HCEC 1CT (cell line): ENCODE measurements around the gene CPT1B.
"Not testable (repeated sequence)": the region's sequence is repeated elsewhere in the genome, so short reads cannot be mapped to it uniquely, and the experiment has no call there.

ENCODE experiments used
- DNase-seq: peaks from one replicate; pipeline ENCODE4 v3.0.0-alpha.2; 2017

The CPT1B gene

DNA sequence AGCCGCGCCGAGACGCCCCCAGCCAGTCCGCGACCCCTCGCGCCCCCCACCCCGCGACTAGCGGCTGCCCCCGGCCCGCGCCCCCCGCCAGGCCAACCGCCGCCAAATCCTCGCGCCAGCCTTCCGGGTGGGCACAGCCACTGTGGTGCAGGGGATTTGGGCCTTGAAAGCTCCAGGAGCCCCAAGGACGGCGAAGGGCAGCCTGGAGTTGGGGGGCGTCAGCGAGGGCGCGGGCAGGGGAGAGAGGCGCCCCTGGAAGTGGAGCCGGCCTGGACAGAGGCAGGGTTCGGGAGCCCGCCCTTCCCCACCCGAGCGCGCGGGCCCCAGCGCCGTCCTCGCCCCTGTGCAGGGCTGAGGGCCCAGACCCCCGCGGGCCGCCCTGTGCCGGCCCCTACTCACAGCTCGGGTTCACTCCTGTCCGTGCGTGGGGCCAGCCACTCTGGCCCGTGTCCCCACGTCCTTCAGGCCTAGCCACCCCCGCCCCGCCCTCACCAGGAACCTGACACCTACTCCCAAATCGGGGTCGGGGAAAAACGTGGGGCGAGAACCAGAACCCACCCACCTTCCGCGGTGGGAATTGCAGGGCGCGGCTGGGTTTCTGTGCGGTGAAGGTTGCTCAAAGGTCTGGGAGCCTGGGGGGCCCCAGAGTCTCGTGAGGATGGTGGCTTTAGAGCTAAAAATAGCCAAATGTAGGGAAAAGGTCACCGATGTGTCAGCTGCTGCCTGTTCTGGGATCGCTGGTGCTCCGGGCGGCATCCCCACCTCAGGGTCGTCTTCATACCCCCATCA, at the start of gene CPT1B:
CPT1B (minus strand) TSS at position 441 of the 789 bp plus-strand sequence. CDS start 512 bp downstream, outside the sequence.
- DNase-seq, result no peak

DNA sequence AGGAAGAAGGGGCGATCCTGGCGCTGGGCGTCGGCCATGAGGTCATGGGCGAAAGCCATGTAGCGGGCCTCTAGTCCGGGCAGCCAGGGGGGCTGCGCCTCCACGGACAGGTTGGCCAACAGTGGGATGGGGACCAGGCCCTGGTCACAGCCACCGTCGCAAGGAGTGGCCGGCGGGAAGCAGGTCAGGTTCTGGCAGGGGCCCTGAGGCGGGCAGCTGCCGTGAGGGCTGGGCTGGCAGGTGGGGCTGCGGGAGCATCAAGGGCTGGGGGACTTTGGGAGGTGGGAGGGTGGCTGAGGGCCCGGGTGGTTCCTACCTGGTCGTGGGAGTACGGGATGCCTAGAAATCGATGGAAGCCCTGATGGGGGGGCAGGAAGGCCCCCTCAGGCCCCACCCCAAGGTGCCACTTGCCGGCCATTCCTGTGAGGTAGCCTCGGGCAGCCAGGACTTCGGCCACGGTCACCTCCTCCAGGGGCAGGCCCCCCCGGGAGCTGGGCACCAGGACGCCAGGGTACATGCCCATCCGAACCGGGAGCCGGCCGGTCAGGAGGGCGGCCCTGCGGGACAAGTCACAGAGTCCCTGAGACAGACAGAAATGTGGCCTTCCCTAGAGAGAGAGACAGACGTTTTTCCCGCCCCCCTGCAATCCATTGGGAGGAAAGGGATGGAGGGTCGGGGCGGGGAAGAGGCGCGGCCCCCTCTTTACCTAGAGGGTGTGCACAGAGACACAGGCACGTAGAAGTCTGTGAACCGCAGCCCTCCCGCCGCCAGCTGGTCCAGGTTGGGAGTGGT, 48.8 kb upstream of the CPT1B start:
- DNase-seq, result no peak

DNA sequence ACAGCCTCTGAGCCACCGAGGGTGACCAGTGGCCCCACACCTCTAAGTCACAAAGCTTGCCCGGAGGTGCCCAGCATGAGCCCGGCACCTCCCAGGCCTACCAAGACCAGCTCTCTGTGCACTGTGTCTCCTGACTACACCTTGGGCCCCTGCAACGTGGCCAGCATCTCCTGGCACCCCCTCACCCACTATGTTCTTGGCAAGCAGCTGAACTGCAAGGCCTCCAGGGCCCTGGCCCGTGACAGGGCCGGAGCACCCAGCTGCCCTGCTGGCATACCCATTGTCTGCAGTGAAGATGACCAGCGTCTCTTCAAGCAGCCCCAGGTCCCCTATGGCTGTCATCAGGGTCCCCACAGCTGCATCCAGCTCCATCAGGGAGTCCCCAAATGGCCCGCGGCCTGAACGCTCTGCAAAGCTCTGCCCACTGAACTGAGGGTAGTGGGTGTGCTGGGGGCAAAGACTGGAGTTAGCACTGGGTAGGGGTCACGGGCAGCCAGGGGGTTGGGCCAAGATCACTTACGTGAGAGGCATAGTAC, 48.2 kb upstream of the CPT1B start:
- DNase-seq, result no peak

GRCh38 chr22:50625568-50626313, 47.5 kb upstream of the CPT1B start:
- no peak for DNase-seq

DNA sequence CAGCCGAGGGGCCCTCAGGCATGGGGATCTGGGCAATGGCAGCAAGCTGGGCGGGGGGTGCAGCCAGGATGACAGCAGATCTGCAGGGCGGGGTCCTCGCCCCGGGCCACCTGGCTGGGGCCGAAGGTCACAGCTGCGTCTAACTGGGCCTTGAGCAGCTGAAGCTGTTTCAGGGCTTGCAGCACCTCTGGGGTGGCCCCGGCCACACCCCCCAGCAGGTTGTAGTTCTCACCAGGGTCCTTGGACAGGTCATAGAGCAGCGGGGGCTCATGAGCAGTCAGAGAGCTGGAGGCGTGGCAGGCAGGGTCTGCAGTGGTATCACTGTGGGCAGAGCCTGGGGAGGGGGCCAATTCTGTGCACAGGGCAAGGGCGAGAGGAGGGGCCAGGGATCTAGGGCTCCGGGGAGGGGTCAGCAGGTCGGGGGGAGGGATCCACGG, 46.9 kb upstream of the CPT1B start:
- no peak for DNase-seq

- DNase-seq, result no peak
These were observed 46.3 kb upstream of the CPT1B start for GRCh38 chr22:50624347-50625130.

DNA sequence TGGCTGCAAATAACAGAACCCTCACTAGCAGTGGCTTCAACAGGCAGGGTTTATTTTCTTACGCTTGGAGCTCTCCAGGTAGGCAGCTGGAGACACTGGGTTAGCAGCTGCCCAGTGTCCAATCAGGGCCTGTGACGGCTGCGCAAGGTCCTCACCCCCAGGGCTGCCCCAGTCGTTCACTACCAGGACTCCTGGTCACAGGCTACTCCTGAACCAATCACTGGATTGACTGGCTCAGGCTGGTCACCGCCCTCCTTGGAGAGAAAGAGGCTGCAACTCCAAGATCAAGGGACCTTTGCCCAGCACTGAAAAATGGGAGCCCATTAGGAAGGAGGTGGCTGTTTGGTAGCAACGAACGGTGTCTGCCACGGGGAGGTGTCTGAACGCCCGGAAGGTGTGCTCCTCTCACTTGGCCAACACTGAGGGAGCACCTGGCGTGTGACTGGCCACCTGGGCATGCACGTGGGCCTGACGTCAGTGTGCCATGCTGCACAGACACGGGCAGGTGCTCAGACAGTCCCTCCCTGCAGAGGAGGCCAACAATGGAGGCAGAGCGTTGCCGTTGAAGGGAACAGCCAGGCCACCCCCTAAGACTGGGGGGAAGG, 44.6 kb upstream of the CPT1B start:
- DNase-seq, result no peak

GRCh38 chr22:50621948-50622722, 43.9 kb upstream of the CPT1B start:
- DNase-seq, result no peak

DNA sequence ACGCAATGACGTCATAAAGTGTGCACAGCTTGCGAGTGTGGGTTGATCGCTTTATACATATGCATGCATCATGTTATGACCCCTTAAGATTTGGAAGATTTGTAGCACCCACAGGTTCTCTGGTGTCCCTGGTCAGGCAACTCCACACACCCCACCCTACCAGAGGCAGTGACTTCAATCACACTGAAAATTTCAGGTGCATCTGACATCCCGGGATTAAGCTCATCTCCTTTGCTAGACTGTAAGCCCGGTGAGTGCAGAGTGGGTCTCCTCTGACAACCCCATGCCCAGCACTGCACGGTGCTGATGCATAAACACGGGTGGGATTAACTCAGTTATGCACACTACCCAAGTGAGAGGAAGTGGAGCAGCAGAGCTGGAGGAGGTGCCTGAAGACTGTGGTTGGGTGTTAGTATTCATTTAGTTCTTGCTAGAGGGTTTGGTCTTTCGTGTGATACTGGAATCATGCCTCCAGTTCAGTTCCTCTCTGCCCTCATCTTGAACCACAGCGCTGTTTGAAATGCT, 43.2 kb upstream of the CPT1B start:
- no peak for DNase-seq

DNA sequence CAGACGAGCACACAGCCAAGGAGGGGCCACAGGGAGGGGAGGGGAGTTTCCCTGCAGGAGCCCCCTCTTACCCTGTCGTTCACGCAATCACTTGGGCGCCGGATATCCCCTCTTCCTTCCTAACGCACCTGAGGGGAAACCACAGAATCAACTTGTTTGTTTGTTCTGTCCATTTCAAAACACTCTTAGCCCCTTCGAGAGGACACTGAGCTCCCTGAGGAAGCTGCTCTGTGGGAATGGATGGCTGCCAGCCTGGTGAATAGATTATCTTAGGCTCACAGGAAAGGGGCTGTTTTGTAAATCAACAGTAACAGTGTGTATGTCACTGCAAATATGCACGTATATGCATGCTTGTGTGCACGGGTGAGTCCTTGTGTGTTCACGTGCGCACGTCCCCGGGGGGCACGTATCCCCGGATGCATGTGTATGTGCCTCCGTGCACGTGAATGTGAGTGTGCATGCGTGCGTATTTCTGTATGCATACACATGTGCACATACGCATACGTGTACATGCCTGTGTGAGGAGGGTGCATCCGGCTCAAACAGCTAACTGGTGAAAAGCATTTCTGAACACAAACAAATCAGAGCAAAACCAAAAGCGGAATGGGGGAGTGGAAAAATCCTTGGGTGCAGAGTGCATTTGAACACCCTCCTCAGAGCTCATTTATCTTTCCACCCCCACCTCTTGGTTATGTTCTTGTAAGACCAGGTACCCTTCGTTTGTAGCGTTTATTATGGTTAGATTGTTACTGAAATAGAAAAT, 42.5 kb upstream of the CPT1B start:
- DNase-seq, result peak; percentile 36

DNA sequence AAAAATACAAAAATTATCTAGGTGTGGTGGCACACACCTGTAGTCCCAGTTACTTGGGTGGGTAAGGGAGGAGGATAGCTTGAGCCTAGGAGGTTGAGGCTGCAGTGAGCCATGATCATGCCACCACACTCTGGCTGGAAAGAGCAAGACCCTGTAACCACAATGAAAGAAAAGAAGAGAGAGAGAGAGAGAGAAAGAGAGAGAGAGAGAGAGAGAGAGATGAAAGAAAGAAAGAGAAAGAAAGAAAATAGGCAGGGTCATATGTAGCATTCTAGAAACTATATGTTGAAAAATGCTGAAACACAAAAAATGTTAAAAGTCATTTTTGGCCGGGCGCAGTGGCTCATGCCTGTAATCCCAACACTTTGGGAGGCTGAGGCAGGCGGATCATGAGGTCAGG, 36.1 kb upstream of the CPT1B start:
- DNase-seq, result not testable (repeated sequence)

DNA sequence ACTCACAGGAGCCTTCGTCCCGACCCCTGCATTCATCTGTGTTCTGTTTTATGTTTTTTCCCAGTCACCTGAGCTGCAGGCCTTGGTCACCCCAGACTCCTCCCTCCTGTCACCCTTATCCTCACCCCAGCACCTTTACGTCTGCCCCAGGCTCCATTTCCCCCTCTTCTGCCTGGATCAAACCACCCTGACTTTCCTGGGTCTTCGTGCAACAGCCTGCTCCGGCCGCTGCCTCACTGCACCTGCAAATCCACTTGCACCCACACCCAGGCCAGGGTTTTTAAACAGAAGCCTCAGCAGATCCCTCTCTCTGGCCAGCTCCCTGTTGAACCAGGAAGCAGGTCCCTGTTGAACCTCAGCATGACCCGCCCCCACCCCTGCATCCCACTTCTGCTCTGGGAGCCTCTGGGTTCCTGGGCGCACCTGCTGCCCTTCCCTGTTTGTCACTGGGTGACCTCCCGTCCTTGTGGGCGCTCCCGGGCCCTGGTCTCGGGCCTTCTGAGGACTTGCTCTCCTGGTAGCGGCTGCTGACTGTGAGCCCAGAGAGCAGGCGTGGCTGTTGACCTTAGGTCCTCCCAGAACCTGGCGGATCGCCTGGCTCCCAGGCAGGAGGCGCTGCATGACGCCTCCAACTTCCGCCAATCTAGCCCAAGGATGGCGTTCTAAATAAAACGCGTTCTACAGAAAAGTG, 35.2 kb upstream of the CPT1B start:
- no peak for DNase-seq

GRCh38 chr22:50612528-50613221, 34.4 kb upstream of the CPT1B start:
- no peak for DNase-seq

- DNase-seq, result no peak
These were observed 33.9 kb upstream of the CPT1B start for GRCh38 chr22:50612168-50612527.

DNA sequence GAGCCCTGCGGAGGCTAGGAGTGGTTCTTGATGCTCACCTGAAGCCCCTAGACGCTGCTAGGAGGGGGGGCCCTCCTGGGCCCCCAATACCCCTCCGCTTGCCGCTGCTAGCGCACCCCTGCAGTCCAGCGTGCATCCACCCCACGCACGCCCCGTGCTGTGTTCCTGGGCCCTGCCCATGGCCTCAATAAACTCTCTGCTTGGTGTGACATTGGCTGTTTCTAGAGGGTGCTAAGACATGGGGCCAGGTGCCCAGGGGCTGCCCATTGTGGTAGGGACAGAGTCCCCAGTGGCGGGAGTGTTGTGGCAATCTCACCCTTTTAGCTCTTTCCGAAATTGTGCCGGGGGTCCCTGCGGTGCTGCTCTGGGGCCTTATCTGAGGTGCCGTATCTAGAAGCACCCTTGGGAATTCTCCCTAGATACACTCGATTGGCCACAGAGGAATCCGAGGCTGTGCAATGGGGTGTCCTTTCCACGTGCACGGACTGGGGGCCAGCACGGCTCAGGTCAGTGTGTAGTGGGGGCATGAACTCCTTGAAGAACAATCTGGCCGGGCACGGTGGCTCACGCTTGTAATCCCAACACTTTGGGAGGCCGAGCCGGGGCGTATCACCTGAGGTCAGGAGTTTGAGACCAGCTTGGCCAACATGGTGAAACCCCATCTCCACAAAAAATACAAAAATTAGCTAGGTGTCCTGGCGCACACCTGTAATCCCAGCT, 33.3 kb upstream of the CPT1B start:
- DNase-seq, result no peak

- no peak for DNase-seq
These were observed 32.4 kb upstream of the CPT1B start for GRCh38 chr22:50610581-50610980.

GRCh38 chr22:50610041-50610451, 31.8 kb upstream of the CPT1B start:
- no peak for DNase-seq

DNA sequence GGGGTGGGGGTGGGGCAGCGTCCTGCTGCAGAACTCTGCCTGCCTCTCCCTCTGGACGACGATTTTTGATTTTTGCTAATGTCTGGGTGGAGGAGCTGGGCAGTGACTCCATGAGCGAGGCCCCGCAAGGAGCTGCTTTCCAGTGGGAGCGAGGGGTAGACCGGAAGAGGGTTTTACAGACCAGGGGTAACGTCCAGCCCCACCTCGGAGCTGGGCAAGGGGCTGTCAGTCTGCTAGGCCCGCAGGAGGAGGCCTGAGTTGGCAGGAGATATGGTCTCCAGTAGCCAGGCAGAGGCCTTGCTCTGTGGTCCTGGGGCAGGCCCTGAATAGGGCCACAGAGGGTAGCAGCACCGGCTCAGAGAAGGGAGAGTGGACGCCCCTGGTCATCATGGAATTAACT, 31.4 kb upstream of the CPT1B start:
- no peak for DNase-seq
